Measurements from ENCODE around the gene TRIM17. TPM values are rescaled to one million over a fixed set of nuclear protein-coding genes. Genes with fewer than 3 reads are reported as not detected.

The TRIM17 gene
- total and polyA plus RNA-seq, 2 of the 13 experiments (the other 11 are each of a cell fraction or from before 2014, with no cell fraction given) = 0.32 to 0.64 TPM

- DNase-seq (ENCODE audit: low spot score) (no peak), ATAC-seq (no peak; the same call in 1 of the 3 replicates), FAIRE-seq (no peak)
- no peak for TF ChIP-seq ZBTB20 (CRISPR knock-in tag; IDR thresholded peaks at IDR 0.05; ENCODE audit: borderline replicate concordance, low read depth)
- TF ChIP-seq ASH2L (IDR thresholded peaks at IDR 0.05; ENCODE audit: insufficient read length, low read depth, low read length) = no peak
- TF ChIP-seq POLR2A (IDR thresholded peaks at IDR 0.05; ENCODE audit: insufficient read depth in 1 of 2, low read depth in 2 of 2, low read length in 2 of 2) = peak in 1 of 2 experiments; percentile 33; a peak in 1 of 4 replicates
- peak; percentile 80 for TF ChIP-seq AGO2 (optimal IDR thresholded peaks at IDR 0.05; ENCODE audit: low read depth, low read length)
- TF ChIP-seq RARG (CRISPR knock-in tag; IDR thresholded peaks at IDR 0.05; ENCODE audit: low read depth) = no peak
- TF ChIP-seq POLR2AphosphoS5 (IDR thresholded peaks at IDR 0.05; ENCODE audit: low read depth, low read length) = no peak
- no peak for TF ChIP-seq SPEN (CRISPR knock-in tag; IDR thresholded peaks at IDR 0.05; ENCODE audit: low read depth)
- TF ChIP-seq HDAC1 (CRISPR knock-in tag; IDR thresholded peaks at IDR 0.05) = no peak
- no peak for TF ChIP-seq ZFY (CRISPR knock-in tag; IDR thresholded peaks at IDR 0.05)
- 0 out of 2 replicates have a peak, but pooled peaks have one; percentile 46 for TF ChIP-seq HNRNPL (IDR thresholded peaks at IDR 0.05; ENCODE audit: low read depth, low read length)
- TF ChIP-seq ZNF17 (CRISPR knock-in tag; IDR thresholded peaks at IDR 0.05) = no peak
- TF ChIP-seq ZNF589 (CRISPR knock-in tag; conservative IDR thresholded peaks at IDR 0.05) = no peak
- TF ChIP-seq POLR2G (IDR thresholded peaks at IDR 0.05; ENCODE audit: low read depth, low read length) = 0 out of 2 replicates have a peak, but pooled peaks have one; percentile 19
- no peak for TF ChIP-seq IRF1 (CRISPR knock-in tag; IDR thresholded peaks at IDR 0.05; ENCODE audit: low read depth)
- TF ChIP-seq YEATS2 (CRISPR knock-in tag; IDR thresholded peaks at IDR 0.05; ENCODE audit: borderline replicate concordance) = no peak
- TF ChIP-seq ZNF878 (CRISPR knock-in tag; IDR thresholded peaks at IDR 0.05) = no peak
- no peak for TF ChIP-seq RBM39 (IDR thresholded peaks at IDR 0.05; ENCODE audit: low read depth, low read length, poor library complexity, severe bottlenecking)
- TF ChIP-seq CBFB (CRISPR knock-in tag; IDR thresholded peaks at IDR 0.05) = no peak
- TF ChIP-seq PHF5A (CRISPR knock-in tag; IDR thresholded peaks at IDR 0.05; ENCODE audit: low read depth, unreplicated experiment) = no peak
- no peaks in the 10 kb centered on the region for H3K27me3 ChIP-seq (ENCODE audit: control insufficient read depth in 1 of 2, insufficient read depth in 2 of 2, low read length in 2 of 2)
- no peak overlapping the region for H3K27ac ChIP-seq (ENCODE audit: extremely low read length, insufficient read depth, low read length)
- peaks cover 5 to 27% of the 10 kb centered on the region in 2 experiments for H3K36me3 ChIP-seq (replicated peaks in 1 of 2; ENCODE audit: control insufficient read depth in 1 of 2, insufficient read depth in 2 of 2, low read length in 2 of 2)
- POLR2A ChIA-PET = no interaction called here
- CTCF ChIA-PET (ENCODE audit: low intra/inter-chr PET ratio, low total read pairs) = no interaction called here
- no peak overlapping the region for H3K4me3 ChIP-seq (replicated peaks in 1 of 3; ENCODE audit: insufficient read depth in 1 of 3, low read depth in 2 of 3, low read length in 3 of 3)
- H4K20me1 ChIP-seq (ENCODE audit: insufficient read depth, low read length) = no peaks in the 10 kb centered on the region
- peaks cover 9% of the 10 kb centered on the region for H3K4me1 ChIP-seq (ENCODE audit: insufficient read depth, low read length)
- no TSS peak for BruUV-seq (replicated peaks)
- in situ Hi-C loops (cut with HindIII; ENCODE audit: extremely low pct_ligation_motif_present, low pct_unique_long_range_greater_than_20kb) = no loop called here
- no peak overlapping the region for H2AFZ ChIP-seq (ENCODE audit: low read length)
- H3K4me2 ChIP-seq (ENCODE audit: low read depth, low read length) = no peak overlapping the region
- H3K79me2 ChIP-seq (ENCODE audit: insufficient read depth, low read length) = no peaks in the 10 kb centered on the region
- H3K9ac ChIP-seq (ENCODE audit: insufficient read depth, low read depth, low read length) = no peak overlapping the region
- intact Hi-C loops (cut with micrococcal nuclease; ENCODE audit: unreplicated experiment) = no loop called here
- H3K9me3 ChIP-seq (ENCODE audit: low read length) = no peaks in the 10 kb centered on the region
- WGBS (ENCODE audit: low lambda C conversion rate) = 92% methylated on average over 2 of the region's 11 CpGs
Observed at GRCh38 chr1:228391411-228392020, 25.1 kb downstream of the TRIM17 start.
